Muscle of leg (tissue), 11 donors: Measurements from ENCODE around the gene MYL5. TPM values are rescaled to one million over a fixed set of nuclear protein-coding genes. Genes with fewer than 3 reads are reported as not detected.
"Not testable (repeated sequence)": the region's sequence is repeated elsewhere in the genome, so short reads cannot be mapped to it uniquely, and the experiment has no call there.

Experiments
- DNase-seq: peaks from one replicate; pipeline ENCODE4 v3.0.0; 2013
- H3K27ac ChIP-seq: one replicate; pipeline ENCODE4 v1.5.1; 2013; ENCODE audit warnings: mild to moderate bottlenecking, low read length, control low read depth
- H3K27me3 ChIP-seq: one replicate; pipeline ENCODE4 v1.6.1; 2013; ENCODE audit warnings: low read length; ENCODE audit not compliant: control insufficient read depth, insufficient read depth
- H3K36me3 ChIP-seq: one replicate; pipeline ENCODE4 v1.6.1; 2013; ENCODE audit warnings: low read length; ENCODE audit not compliant: control insufficient read depth, insufficient read depth
- H3K4me1 ChIP-seq: one replicate; pipeline ENCODE4 v1.6.1; 2013; ENCODE audit warnings: low read length; ENCODE audit not compliant: control insufficient read depth, insufficient read depth
- H3K4me3 ChIP-seq: one replicate; pipeline ENCODE4 v1.5.1; 2013; ENCODE audit warnings: low read length, control low read depth
- H3K9me3 ChIP-seq: replicated peaks from 2 replicates; pipeline ENCODE4 v1.6.1; 2013; ENCODE audit warnings: low read depth, low read length; ENCODE audit not compliant: control insufficient read depth
- WGBS: methylation state at CpG from one replicate; pipeline ENCODE4 v1.1.5; 2013; ENCODE audit warnings: missing lambda C conversion rate; ENCODE audit not compliant: insufficient coverage; 5-methylcytosine and 5-hydroxymethylcytosine counted together
- polyA plus RNA-seq, 8 donors: library from polyadenylated mRNA; unstranded; fragments of 120-200 nt; gene quantifications; one replicate each; pipeline versions ENCODE4 v1.2.1 to v1.2.3, GENCODE V29; 2013; ENCODE audit warnings: inconsistent platforms in 1 of 8, low replicate concordance in 1 of 8; ENCODE audit not compliant: insufficient read length in 8 of 8, insufficient read depth in 1 of 8
- total RNA-seq: library from RNA; stranded (reverse); fragments of 120-200 nt; gene quantifications from one replicate; pipeline ENCODE4 v1.2.4, GENCODE V29; 2013

MYL5 gene
- total and polyA plus RNA-seq, 9 donors, result 500 to 1,456 (median 733) TPM

- Histone ChIP-seq H3K4me3 (no peak overlapping the region), H3K36me3 (peaks cover 36% of the 10 kb centered on the region), H3K27ac (peak overlapping the region; percentile 8), H3K27me3 (no peaks in the 10 kb centered on the region), H3K9me3 (no peaks in the 10 kb centered on the region), H3K4me1 (peaks cover 52% of the 10 kb centered on the region)
- no peak for DNase-seq
- 84% methylated on average over 15 of the region's 20 CpGs for WGBS
These were observed 55.3 kb downstream of the MYL5 start for GRCh38 chr4:729336-730315.

GRCh38 chr4:730511-730910 lies 56.2 kb downstream of the MYL5 start:
- H3K4me1 ChIP-seq, result peaks cover 46% of the 10 kb centered on the region
- no peak overlapping the region for H3K27ac ChIP-seq
- peaks cover 42% of the 10 kb centered on the region for H3K36me3 ChIP-seq
- no peaks in the 10 kb centered on the region for H3K9me3 ChIP-seq
- H3K4me3 ChIP-seq, result no peak overlapping the region
- no peaks in the 10 kb centered on the region for H3K27me3 ChIP-seq
- WGBS, result 93% methylated on average over 27 of the region's 27 CpGs
- DNase-seq, result no peak

- H3K4me1 ChIP-seq, result peaks cover 40% of the 10 kb centered on the region
- WGBS, result 96% methylated on average over 34 of the region's 68 CpGs
- not testable (repeated sequence) for H3K9me3 ChIP-seq, H3K4me3 ChIP-seq, H3K27me3 ChIP-seq, H3K27ac ChIP-seq, DNase-seq
- H3K36me3 ChIP-seq, result peaks cover 47% of the 10 kb centered on the region
These were observed 56.9 kb downstream of the MYL5 start for GRCh38 chr4:730946-731904.

Other genes with a start within 250 kb of the MYL5 start
- gene ZNF721, start 175.4 kb upstream of the MYL5 start, total RNA-seq, result 25.8 TPM
- gene ZNF721, start 175.4 kb upstream of the MYL5 start, polyA plus RNA-seq, result 10 to 100 TPM; 12.8 to 26.2 (median 19.0) TPM
- 22.7 TPM for gene PIGG, start 175.3 kb upstream of the MYL5 start, total RNA-seq
- 10 to 100 TPM; 23.1 to 51.0 (median 34.3) TPM for gene PIGG, start 175.3 kb upstream of the MYL5 start, polyA plus RNA-seq
- gene TMEM271, start 98.2 kb upstream of the MYL5 start, total RNA-seq, result 0.04 TPM
- gene TMEM271, start 98.2 kb upstream of the MYL5 start, polyA plus RNA-seq, result under 1 TPM in 2 of 8 donors, not detected in 6; 0.08 to 0.32 TPM
- gene PDE6B, start 49.0 kb upstream of the MYL5 start, total RNA-seq, result 12.0 TPM
- gene PDE6B, start 49.0 kb upstream of the MYL5 start, polyA plus RNA-seq, result 10 to 100 TPM; 10.4 to 20.2 (median 15.0) TPM
- 722 TPM for gene ATP5ME, start 266 bp upstream of the MYL5 start, total RNA-seq
- 100 to 1,000 TPM; 241 to 419 (median 322) TPM for gene ATP5ME, start 266 bp upstream of the MYL5 start, polyA plus RNA-seq
- gene SLC49A3, start 14.6 kb downstream of the MYL5 start, total RNA-seq, result 2.9 TPM
- 10 to 100 TPM in 7 of 8 donors, 1 to 10 TPM in 1; 9.7 to 26.4 (median 17.8) TPM for gene SLC49A3, start 14.6 kb downstream of the MYL5 start, polyA plus RNA-seq
- gene PCGF3, start 31.3 kb downstream of the MYL5 start, total RNA-seq, result 38.9 TPM
- gene PCGF3, start 31.3 kb downstream of the MYL5 start, polyA plus RNA-seq, result 10 to 100 TPM; 40.0 to 79.4 (median 56.5) TPM
- gene CPLX1, start 151.6 kb downstream of the MYL5 start, total RNA-seq, result 0.13 TPM
- gene CPLX1, start 151.6 kb downstream of the MYL5 start, polyA plus RNA-seq, result under 1 TPM; 0.09 to 0.91 (median 0.33) TPM